OCI-LY7 (cell line): Measurements from ENCODE around the gene SH3TC2. TPM values are rescaled to one million over a fixed set of nuclear protein-coding genes. Genes with fewer than 3 reads are reported as not detected.

ENCODE experiments used
- BruUV-seq: library from RNA; stranded (reverse); fragments of 400-500 nt; replicated peaks from 2 replicates; lab custom pipeline; 2021; lab: Mats Ljungman, UMichigan
- CTCF ChIA-PET: fragments of 300-600 bp; sonication (Branson Sonifier 250); formaldehyde crosslinking; loops from one replicate; lab custom pipeline; 2022; ENCODE audit warnings: antibody characterized with exemption; ENCODE audit not compliant: unreplicated experiment; lab: Charles Lee
- POLR2A ChIA-PET: fragments of 300-600 bp; sonication (Branson Sonifier 250); formaldehyde crosslinking; loops from one replicate; lab custom pipeline; 2022; ENCODE audit warnings: antibody characterized with exemption; lab: Charles Lee
- DNase-seq: peaks from one replicate; pipeline ENCODE4 v3.0.0-alpha.2; 2015; ENCODE audit warnings: low spot score
- H2AFZ ChIP-seq: fragments of 200-600 bp; sonication (generic), shearing (Covaris generic); 2 replicates; pipeline ENCODE4 v1.6.1; 2014; ENCODE audit warnings: mild to moderate bottlenecking, antibody characterized with exemption, low read length, moderate library complexity
- H3K27ac ChIP-seq: fragments of 200-600 bp; sonication (generic); 2 replicates; pipeline ENCODE4 v1.5.1; 2014; ENCODE audit warnings: mixed run types, low read depth, mild to moderate bottlenecking, moderate library complexity, low read length, inconsistent platforms; ENCODE audit not compliant: poor library complexity, severe bottlenecking
- H3K36me3 ChIP-seq: fragments of 200-600 bp; sonication (generic); 2 replicates; pipeline ENCODE4 v1.6.1; 2014; ENCODE audit warnings: mild to moderate bottlenecking, antibody characterized with exemption, low read length, moderate library complexity, mixed read lengths; ENCODE audit not compliant: insufficient read depth
- H3K4me1 ChIP-seq: fragments of 200-600 bp; sonication (generic); 2 replicates; pipeline ENCODE4 v1.5.1; 2014; ENCODE audit warnings: mild to moderate bottlenecking, low read length; ENCODE audit not compliant: insufficient read depth, poor library complexity, severe bottlenecking
- H3K4me2 ChIP-seq: fragments of 200-600 bp; sonication (generic); 2 replicates; pipeline ENCODE4 v1.6.1; 2014; ENCODE audit warnings: mild to moderate bottlenecking, low read length
- H3K4me3 ChIP-seq: fragments of 200-600 bp; sonication (generic); 2 replicates; pipeline ENCODE4 v1.5.1; 2014; ENCODE audit warnings: mild to moderate bottlenecking, low read depth, low read length; ENCODE audit not compliant: poor library complexity, severe bottlenecking
- H3K79me2 ChIP-seq: fragments of 200-600 bp; sonication (generic); 2 replicates; pipeline ENCODE4 v1.6.1; 2016; ENCODE audit warnings: low read depth, mild to moderate bottlenecking, low read length, moderate library complexity, mixed read lengths; ENCODE audit not compliant: insufficient read depth
- H3K9me2 ChIP-seq: fragments of 200-600 bp; sonication (generic); 2 replicates; pipeline ENCODE4 v1.6.1; 2016; ENCODE audit warnings: mild to moderate bottlenecking, low read length, mixed read lengths; ENCODE audit not compliant: insufficient read depth
- H3K9me3 ChIP-seq: fragments of 200-600 bp; sonication (generic); 2 replicates; pipeline ENCODE4 v1.6.1; 2014; ENCODE audit warnings: mild to moderate bottlenecking, mixed run types, low read length, mixed read lengths
- H4K20me1 ChIP-seq: fragments of 200-600 bp; sonication (generic); 2 replicates; pipeline ENCODE4 v1.6.1; 2014; ENCODE audit warnings: mild to moderate bottlenecking, antibody characterized with exemption, low read length, moderate library complexity, mixed read lengths; ENCODE audit not compliant: insufficient read depth
- EZH2phosphoT487 ChIP-seq: fragments of 200-600 bp; sonication (generic); IDR thresholded peaks from 2 replicates; pipeline ENCODE4 v1.6.1; 2018; ENCODE audit warnings: low read depth, borderline replicate concordance, mild to moderate bottlenecking, mixed run types, antibody characterized with exemption, low read length, moderate library complexity, mixed read lengths
- intact Hi-C: fragments of 100-400 bp; cut with micrococcal nuclease; formaldehyde crosslinking; loops from one replicate; pipeline ENCODE4 v1.10.0; 2022; ENCODE audit not compliant: unreplicated experiment
- total RNA-seq, 2 experiments: library from RNA; depleted of rRNA in 1 of 2; stranded (reverse); fragments of >200 nt in 1 of 2; shearing (Covaris generic) in 1 of 2; gene quantifications; 2 replicates each; pipeline ENCODE4 v1.2.3, GENCODE V29; 2014 to 2022
- TF ChIP-seq, protein P1 (sequence below): fragments of 200-600 bp; sonication (generic); conservative IDR thresholded peaks from 2 replicates; pipeline ENCODE4 v1.5.1; 2014; ENCODE audit warnings: mild to moderate bottlenecking, antibody characterized with exemption, low read length, moderate library complexity, mixed read lengths

SH3TC2 gene
- total RNA-seq, 2 experiments from 2014 or later, result not detected

DNA sequence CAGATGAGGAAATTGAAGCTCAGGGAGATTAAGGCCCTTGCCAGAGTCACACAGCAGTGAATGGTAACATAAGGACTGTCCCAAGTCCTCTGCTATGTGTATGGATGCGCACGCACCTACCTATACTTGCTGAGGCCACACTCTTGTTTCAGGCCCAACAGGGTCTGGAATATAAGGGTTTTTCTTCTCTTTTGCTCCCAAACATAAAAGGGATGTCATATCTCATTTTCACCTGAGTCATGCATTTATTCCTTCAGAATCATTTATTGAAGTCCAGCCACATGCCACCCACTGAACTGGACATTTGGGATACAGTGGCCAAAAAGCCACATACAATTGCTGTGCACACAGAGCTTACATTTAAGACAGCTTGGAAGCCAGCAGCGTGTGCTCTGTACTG is 92.0 kb downstream of the SH3TC2 start:
- Histone ChIP-seq H3K4me1 (no peaks in the 10 kb centered on the region), H3K79me2 (no peaks in the 10 kb centered on the region), H3K36me3 (no peaks in the 10 kb centered on the region), H3K4me2 (no peak overlapping the region), H2AFZ (no peak overlapping the region), H3K9me2 (no peaks in the 10 kb centered on the region), H3K27ac (no peak overlapping the region), H3K9me3 (no peaks in the 10 kb centered on the region), H4K20me1 (no peaks in the 10 kb centered on the region), H3K4me3 (no peak overlapping the region)
- no peak for DNase-seq
- POLR2A ChIA-PET, result interaction anchor here (1.2 kb wide), 1 partner anchor 12 kb away, joined by 3 read pairs; no protein-coding TSS in a partner anchor
- CTCF ChIA-PET, result no interaction called here
- intact Hi-C loops, result no loop called here
- no TSS peak for BruUV-seq
- no peak for TF ChIP-seq EZH2phosphoT487
- TF ChIP-seq, protein P1, sequence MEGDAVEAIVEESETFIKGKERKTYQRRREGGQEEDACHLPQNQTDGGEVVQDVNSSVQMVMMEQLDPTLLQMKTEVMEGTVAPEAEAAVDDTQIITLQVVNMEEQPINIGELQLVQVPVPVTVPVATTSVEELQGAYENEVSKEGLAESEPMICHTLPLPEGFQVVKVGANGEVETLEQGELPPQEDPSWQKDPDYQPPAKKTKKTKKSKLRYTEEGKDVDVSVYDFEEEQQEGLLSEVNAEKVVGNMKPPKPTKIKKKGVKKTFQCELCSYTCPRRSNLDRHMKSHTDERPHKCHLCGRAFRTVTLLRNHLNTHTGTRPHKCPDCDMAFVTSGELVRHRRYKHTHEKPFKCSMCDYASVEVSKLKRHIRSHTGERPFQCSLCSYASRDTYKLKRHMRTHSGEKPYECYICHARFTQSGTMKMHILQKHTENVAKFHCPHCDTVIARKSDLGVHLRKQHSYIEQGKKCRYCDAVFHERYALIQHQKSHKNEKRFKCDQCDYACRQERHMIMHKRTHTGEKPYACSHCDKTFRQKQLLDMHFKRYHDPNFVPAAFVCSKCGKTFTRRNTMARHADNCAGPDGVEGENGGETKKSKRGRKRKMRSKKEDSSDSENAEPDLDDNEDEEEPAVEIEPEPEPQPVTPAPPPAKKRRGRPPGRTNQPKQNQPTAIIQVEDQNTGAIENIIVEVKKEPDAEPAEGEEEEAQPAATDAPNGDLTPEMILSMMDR, result no peak

DNA sequence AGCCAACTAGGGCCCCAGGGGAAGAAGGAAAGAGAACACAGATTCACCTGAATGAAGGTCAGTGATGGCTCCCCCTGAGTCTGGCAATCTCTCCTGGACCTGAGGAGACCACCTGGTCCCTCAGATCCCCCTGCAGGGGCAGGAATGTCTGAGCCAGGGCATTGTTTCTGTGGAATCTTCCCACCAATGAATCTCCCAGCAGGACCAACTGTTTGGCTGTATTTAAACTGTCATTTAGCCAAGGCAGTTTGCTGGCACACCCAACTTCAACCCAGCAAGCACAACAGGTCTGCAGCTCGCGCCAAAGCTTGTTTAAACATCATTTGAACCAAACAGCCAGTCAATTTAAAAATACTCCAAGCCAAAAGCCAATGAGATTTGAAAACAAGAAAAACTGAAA is 92.6 kb downstream of the SH3TC2 start:
- no peaks in the 10 kb centered on the region for H3K9me3 ChIP-seq
- no TSS peak for BruUV-seq
- no peaks in the 10 kb centered on the region for H4K20me1 ChIP-seq
- TF ChIP-seq, protein P1, result no peak
- no peak for TF ChIP-seq EZH2phosphoT487
- H3K27ac ChIP-seq, result no peak overlapping the region
- no peak overlapping the region for H2AFZ ChIP-seq
- intact Hi-C loops, result no loop called here
- DNase-seq, result no peak
- no peaks in the 10 kb centered on the region for H3K4me1 ChIP-seq
- ChIA-PET POLR2A (interaction anchor here (0.6 kb wide), 1 partner anchor 15 kb away, joined by 3 read pairs; no protein-coding TSS in a partner anchor), CTCF (no interaction called here)
- H3K36me3 ChIP-seq, result no peaks in the 10 kb centered on the region
- no peaks in the 10 kb centered on the region for H3K79me2 ChIP-seq
- no peak overlapping the region for H3K4me2 ChIP-seq
- no peaks in the 10 kb centered on the region for H3K9me2 ChIP-seq
- H3K4me3 ChIP-seq, result no peak overlapping the region

DNA sequence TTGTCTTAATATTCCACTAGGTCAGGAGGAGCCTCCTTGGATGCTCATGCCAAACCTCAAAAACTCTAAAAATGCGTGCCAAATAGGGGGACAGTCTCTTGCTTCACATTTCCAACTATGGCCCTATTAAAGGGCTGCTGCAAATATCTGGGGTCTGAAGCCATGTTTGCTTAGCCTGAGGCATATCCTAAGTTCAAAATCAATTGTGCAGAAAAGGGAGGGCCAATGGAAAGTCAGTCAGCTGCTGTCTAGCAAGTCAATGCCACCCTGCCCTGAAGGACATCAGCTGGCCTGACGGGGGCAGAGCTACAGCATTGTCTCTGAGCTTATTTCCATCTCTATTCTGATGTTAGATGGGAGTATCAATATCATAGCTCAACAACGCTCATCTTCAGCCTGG is 93.6 kb downstream of the SH3TC2 start:
- Histone ChIP-seq H2AFZ (no peak overlapping the region), H4K20me1 (no peaks in the 10 kb centered on the region), H3K4me3 (no peak overlapping the region), H3K9me2 (no peaks in the 10 kb centered on the region), H3K4me2 (no peak overlapping the region), H3K79me2 (no peaks in the 10 kb centered on the region), H3K4me1 (no peaks in the 10 kb centered on the region), H3K36me3 (no peaks in the 10 kb centered on the region), H3K27ac (no peak overlapping the region), H3K9me3 (no peaks in the 10 kb centered on the region)
- no TSS peak for BruUV-seq
- DNase-seq, result no peak
- TF ChIP-seq EZH2phosphoT487, result no peak
- TF ChIP-seq, protein P1, result no peak
- intact Hi-C loops, result loop anchor here (5.0 kb wide), 1 partner anchor 63 kb away; no protein-coding TSS in a partner anchor
- ChIA-PET CTCF (interaction anchor here (0.6 kb wide), 1 partner anchor 21 kb away, joined by 3 read pairs; no protein-coding TSS in a partner anchor), POLR2A (interaction anchor here (0.6 kb wide), 1 partner anchor 141 kb away, joined by 7 read pairs; no protein-coding TSS in a partner anchor)
